HG02623 (cell line): ENCODE measurements around the gene MYO10.
"Not testable (repeated sequence)": the region's sequence is repeated elsewhere in the genome, so short reads cannot be mapped to it uniquely, and the experiment has no call there.

Source experiments
- ATAC-seq: cut with Tn5 transposase; IDR thresholded peaks from one replicate; pipeline ENCODE4 v1.9.1; 2021; ENCODE audit warnings: moderate library complexity; ENCODE audit not compliant: unreplicated experiment

The MYO10 gene

DNA sequence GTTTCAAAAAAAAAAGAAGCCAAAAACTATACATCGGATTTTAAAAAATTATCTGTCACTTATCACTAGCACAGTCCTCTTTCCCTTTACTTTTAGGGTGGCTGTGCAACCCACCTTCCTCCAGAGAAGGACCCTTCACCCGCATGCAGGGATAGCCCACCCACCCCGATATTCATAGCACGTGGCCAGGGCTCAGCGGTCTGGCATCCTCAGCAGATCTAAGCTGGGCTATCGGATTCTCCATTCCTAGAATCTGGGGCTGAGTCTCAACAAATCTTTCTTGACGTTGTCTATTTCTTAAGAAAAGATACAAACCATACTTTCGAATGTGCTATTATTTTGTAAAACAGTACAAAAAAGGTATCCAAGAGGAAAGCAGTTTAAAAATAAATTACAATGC, 70.9 kb downstream of the MYO10 start:
- ATAC-seq, result no peak

GRCh38 chr5:16864631-16865131, 71.4 kb downstream of the MYO10 start:
- no peak for ATAC-seq

- no peak for ATAC-seq
These were observed 72.6 kb downstream of the MYO10 start for GRCh38 chr5:16863469-16863946.

- ATAC-seq, result no peak
These were observed 73.3 kb downstream of the MYO10 start for GRCh38 chr5:16862777-16863176.

- ATAC-seq, result no peak
These were observed 76.7 kb downstream of the MYO10 start for GRCh38 chr5:16859346-16859745.

DNA sequence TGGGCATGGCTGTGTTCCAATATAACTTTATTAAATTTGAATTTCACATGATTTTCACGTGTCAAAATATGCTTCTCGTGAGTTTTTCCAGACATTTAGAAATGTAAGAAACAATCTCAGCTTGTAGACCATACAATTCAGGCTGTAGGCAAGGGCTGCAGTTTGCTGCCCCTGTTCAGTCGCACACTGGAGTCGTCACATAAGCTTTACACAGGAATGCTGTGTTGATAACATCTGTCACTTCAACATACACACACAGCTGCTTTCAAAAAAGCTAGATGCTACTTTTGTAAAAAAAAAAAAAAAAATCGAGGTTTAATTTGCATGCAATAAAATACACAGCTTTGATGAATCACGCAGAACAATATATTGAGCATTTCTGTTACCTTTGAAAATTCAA, 77.9 kb downstream of the MYO10 start:
- no peak for ATAC-seq

DNA sequence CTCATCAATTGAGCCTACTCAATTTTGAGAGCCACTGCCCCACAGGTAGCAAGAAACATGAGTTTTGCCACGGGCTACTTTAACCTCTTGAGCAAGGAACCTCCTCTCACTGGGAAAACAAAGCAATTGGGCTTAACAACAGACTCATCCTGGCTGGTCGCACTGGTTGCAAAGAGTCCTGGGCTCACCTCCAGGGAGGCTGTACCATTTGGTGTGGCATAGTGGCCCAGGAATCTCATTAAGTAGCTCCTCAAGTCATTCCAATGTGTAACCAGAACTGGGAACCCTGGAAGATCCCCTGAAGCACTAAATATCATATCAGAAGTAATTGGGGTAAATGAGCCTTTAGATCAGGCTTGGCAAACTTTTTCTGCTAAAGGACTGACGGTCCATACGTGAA, 78.5 kb downstream of the MYO10 start:
- no peak for ATAC-seq

DNA sequence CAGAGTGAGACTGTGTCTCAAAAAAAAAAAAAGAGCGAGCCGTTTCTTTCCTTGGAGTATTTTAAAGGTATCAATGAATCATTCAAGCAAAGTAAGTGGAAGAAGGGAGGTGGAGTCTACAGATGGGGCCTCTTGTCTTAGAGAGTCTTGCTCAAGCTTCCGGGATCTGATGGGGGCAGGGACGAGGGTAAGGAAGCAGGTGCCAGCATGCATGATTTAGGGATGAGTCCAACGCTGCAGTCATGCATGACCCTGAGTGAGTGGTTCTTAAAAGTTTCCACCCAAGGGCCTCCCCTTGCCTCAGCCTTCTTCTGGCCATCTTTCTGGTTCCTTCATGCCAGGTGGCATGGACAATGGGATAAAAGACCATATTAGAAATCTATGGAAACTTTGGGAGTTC, 79.6 kb downstream of the MYO10 start:
- ATAC-seq, result no peak

DNA sequence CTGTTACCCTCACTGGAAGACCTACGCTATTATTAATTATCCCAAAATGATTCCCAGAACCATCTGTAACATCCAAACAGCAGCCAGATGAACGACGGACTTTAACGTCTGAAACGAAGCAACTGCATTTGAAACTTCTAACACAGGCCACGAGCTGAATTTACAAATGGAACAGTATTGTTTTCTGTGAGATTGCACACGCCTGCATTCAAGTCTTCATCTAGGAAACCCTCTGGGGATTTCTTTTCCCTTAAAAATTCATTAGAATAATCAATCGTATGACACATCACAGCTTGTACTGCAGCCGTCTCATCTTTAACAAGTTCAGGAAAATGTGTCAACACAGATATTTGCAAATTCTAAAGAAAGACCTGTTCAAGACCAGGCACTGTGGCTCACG, 80.2 kb downstream of the MYO10 start:
- ATAC-seq, result no peak

- ATAC-seq, result no peak
These were observed 80.6 kb downstream of the MYO10 start for GRCh38 chr5:16855485-16855884.

DNA sequence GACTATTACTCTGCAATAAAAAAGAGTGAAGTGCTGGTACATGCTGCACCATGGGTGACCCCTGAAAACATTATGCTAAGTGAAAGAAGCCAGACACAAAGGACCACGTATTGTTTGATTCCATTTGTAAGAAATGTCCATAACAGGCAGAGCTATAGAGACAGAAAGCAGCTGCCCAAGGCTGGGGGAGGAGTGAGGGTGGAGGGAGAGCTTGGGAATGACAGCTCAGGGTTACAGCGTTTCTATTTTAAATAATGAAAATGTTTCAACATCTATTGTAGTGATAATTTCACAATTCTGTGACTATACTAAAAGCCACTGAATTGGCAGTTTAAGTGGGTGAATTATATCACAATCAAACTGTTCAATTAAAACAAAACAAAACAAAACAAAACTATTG, 81.7 kb downstream of the MYO10 start:
- no peak for ATAC-seq

DNA sequence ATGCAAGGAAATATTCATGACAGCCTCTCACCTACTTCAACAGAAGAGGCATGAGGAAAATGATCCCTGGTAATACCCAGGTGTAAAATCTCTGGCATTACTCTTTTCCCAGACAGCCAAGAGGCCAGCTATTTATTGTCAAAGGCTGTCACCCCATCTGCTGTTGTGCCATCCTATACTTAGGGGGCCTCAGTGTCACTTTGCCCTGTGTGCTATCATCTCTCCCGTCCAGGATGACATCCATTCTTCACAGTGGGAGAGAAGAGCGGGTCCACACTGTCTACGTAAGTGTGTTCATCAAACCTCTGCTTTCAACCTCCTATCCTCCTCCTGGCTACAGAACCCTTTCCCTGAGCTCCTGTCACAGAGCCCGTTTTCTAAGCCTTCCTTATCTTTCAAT, 82.6 kb downstream of the MYO10 start:
- ATAC-seq, result no peak

- ATAC-seq, result no peak
These were observed 83.7 kb downstream of the MYO10 start for GRCh38 chr5:16852251-16853005.

GRCh38 chr5:16849775-16850174, 86.3 kb downstream of the MYO10 start:
- ATAC-seq, result no peak

GRCh38 chr5:16849181-16849580, 86.9 kb downstream of the MYO10 start:
- no peak for ATAC-seq

DNA sequence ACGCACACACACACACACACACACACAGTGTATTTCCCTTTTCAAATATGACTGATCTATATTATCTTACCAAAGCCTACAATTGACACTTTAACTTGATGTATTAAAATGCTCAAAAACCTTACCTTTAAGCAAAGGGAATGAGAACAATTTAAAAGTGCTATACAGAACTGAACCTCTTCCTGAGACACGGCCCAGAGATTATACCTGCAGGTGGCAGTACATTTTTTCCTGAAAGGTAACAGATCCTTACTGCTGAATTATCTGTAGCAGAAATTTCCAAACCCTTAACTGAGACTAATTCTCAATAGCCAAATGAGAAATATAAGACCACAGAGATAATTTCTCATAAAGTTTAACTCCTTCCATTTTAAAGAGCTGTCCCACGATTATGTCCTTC, 91.1 kb downstream of the MYO10 start:
- no peak for ATAC-seq

GRCh38 chr5:16842896-16843295, 93.2 kb downstream of the MYO10 start:
- ATAC-seq, result no peak

GRCh38 chr5:16841416-16841815, 94.7 kb downstream of the MYO10 start:
- no peak for ATAC-seq

DNA sequence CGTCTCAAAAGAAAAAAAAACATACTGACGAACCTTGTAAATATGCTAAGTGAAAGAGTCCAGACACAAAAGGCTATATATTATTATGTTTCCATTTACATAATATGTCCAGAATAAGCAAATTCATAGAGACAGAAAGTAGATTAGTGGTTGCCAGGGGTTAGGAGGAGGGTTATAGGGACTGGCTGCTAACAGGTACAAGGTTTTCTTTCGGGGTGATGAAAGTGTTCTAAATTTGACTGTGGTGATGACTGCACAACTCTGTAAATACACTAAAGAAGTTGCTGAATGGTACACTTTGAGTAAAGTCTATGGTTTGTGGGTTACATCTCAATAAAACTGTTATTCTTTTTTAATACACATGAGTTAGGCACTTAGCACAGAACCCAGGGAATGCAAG, 98.8 kb downstream of the MYO10 start:
- ATAC-seq, result no peak

GRCh38 chr5:16834029-16834428, 102.1 kb downstream of the MYO10 start:
- ATAC-seq, result no peak

DNA sequence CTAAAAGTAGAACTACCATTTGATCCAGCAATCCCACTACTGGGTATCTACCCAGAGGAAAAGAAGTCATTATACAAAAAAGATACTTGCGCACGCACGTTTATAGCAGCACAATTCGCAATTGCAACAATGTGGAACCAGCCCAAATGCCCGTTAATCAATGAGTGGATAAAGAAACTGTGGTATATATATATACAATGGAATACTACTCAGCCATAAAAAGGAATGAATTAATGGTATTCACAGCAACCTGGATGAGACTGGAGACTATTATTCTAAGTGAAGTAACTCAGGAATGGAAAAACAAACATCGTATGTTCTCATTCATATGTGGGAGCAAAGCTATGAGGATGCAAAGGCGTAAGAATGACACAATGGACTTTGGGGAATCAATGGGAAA, 104.8 kb downstream of the MYO10 start:
- ATAC-seq, result not testable (repeated sequence)

- ATAC-seq, result no peak
These were observed 108.3 kb downstream of the MYO10 start for GRCh38 chr5:16827755-16828154.
